H1 (cell line): ENCODE measurements around the gene KCNMA1. TPM values are rescaled to one million over a fixed set of nuclear protein-coding genes. Genes with fewer than 3 reads are reported as not detected.

ENCODE experiments used
- CTCF ChIP-seq, 3 experiments: IDR thresholded peaks; 1 replicate in 2 of 3; 2 replicates in 1 of 3; pipeline versions ENCODE4 v1.5.1 to v1.6.1; 2011; ENCODE audit warnings: low read length in 3 of 3, mild to moderate bottlenecking in 3 of 3, inconsistent platforms in 2 of 3, low read depth in 1 of 3, moderate library complexity in 1 of 3; ENCODE audit not compliant: insufficient read depth in 1 of 3; ENCODE audit errors: control extremely low read depth in 1 of 3
- HDAC2 ChIP-seq, 2 experiments: fragments of 300-600 bp in 1 of 2; sonication (generic) in 1 of 2; IDR thresholded peaks; 2 replicates each; pipeline ENCODE4 v1.6.1; 2011 to 2012; ENCODE audit warnings: low read depth in 2 of 2, low read length in 2 of 2, mild to moderate bottlenecking in 2 of 2, moderate library complexity in 2 of 2, borderline replicate concordance in 1 of 2, inconsistent platforms in 1 of 2
- PHF8 ChIP-seq: fragments of 200-600 bp; sonication (generic); conservative IDR thresholded peaks from 2 replicates; pipeline ENCODE4 v1.7.1; 2012; ENCODE audit warnings: low read depth, mild to moderate bottlenecking, inconsistent platforms, low read length, moderate library complexity
- polyA plus RNA-seq, 7 experiments: library from polyadenylated mRNA; depleted of rRNA in 3 of 7; stranded (reverse) in 5 of 7; unstranded in 2 of 7; fragments of >200 nt in 5 of 7; fragments of 200-250 nt in 2 of 7; gene quantifications; 1 replicate in 5 of 7; 2 replicates in 1 of 7; 4 replicates in 1 of 7; pipeline versions ENCODE4 v1.2.1 to v1.2.3, GENCODE V29; 2011 to 2013; ENCODE audit warnings: missing spikeins in 2 of 7, mixed read lengths in 2 of 7
- total RNA-seq: library from RNA; stranded (reverse); fragmentation: NEBNext Ultra II Directional; extraction: Animal tissue kit (Norgen Biotek cat#: 25700); gene quantifications from 2 replicates; pipeline ENCODE4 v1.2.1, GENCODE V29; 2021
- TF ChIP-seq, protein P1 (sequence below): IDR thresholded peaks from 2 replicates; pipeline ENCODE4 v1.6.1; 2012; ENCODE audit warnings: inconsistent platforms

Gene KCNMA1
- total and polyA plus RNA-seq, 2 of the 8 experiments (the other 6 are each of a cell fraction or from before 2014, with no cell fraction given): 10.2 to 11.1 TPM

- TF ChIP-seq HDAC2 (IDR thresholded peaks at IDR 0.05; ENCODE audit: borderline replicate concordance in 1 of 2, low read depth in 2 of 2, low read length in 2 of 2) (no peak), CTCF (IDR thresholded peaks at IDR 0.05; ENCODE audit: control extremely low read depth in 1 of 3, insufficient read depth in 1 of 3, low read depth in 1 of 3, low read length in 3 of 3) (no peak), PHF8 (no peak)
- TF ChIP-seq, protein P1, sequence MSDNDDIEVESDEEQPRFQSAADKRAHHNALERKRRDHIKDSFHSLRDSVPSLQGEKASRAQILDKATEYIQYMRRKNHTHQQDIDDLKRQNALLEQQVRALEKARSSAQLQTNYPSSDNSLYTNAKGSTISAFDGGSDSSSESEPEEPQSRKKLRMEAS: no peak
Measured at GRCh38 chr10:77147871-77148270, 489.7 kb downstream of the KCNMA1 start (continued).
